OCI-LY7 (cell line): Measurements from ENCODE around the gene TBX15. TPM values are rescaled to one million over a fixed set of nuclear protein-coding genes. Genes with fewer than 3 reads are reported as not detected.

Experiments
- BruUV-seq: library from RNA; stranded (reverse); fragments of 400-500 nt; replicated peaks from 2 replicates; lab custom pipeline; 2021; lab: Mats Ljungman, UMichigan
- CTCF ChIA-PET: fragments of 300-600 bp; sonication (Branson Sonifier 250); formaldehyde crosslinking; loops from one replicate; lab custom pipeline; 2022; ENCODE audit warnings: antibody characterized with exemption; ENCODE audit not compliant: unreplicated experiment; lab: Charles Lee
- POLR2A ChIA-PET: fragments of 300-600 bp; sonication (Branson Sonifier 250); formaldehyde crosslinking; loops from one replicate; lab custom pipeline; 2022; ENCODE audit warnings: antibody characterized with exemption; lab: Charles Lee
- DNase-seq: peaks from one replicate; pipeline ENCODE4 v3.0.0-alpha.2; 2015; ENCODE audit warnings: low spot score
- H2AFZ ChIP-seq: fragments of 200-600 bp; sonication (generic), shearing (Covaris generic); 2 replicates; pipeline ENCODE4 v1.6.1; 2014; ENCODE audit warnings: mild to moderate bottlenecking, antibody characterized with exemption, low read length, moderate library complexity
- H3K27ac ChIP-seq: fragments of 200-600 bp; sonication (generic); 2 replicates; pipeline ENCODE4 v1.5.1; 2014; ENCODE audit warnings: mixed run types, low read depth, mild to moderate bottlenecking, moderate library complexity, low read length, inconsistent platforms; ENCODE audit not compliant: poor library complexity, severe bottlenecking
- H3K36me3 ChIP-seq: fragments of 200-600 bp; sonication (generic); 2 replicates; pipeline ENCODE4 v1.6.1; 2014; ENCODE audit warnings: mild to moderate bottlenecking, antibody characterized with exemption, low read length, moderate library complexity, mixed read lengths; ENCODE audit not compliant: insufficient read depth
- H3K4me1 ChIP-seq: fragments of 200-600 bp; sonication (generic); 2 replicates; pipeline ENCODE4 v1.5.1; 2014; ENCODE audit warnings: mild to moderate bottlenecking, low read length; ENCODE audit not compliant: insufficient read depth, poor library complexity, severe bottlenecking
- H3K4me2 ChIP-seq: fragments of 200-600 bp; sonication (generic); 2 replicates; pipeline ENCODE4 v1.6.1; 2014; ENCODE audit warnings: mild to moderate bottlenecking, low read length
- H3K4me3 ChIP-seq: fragments of 200-600 bp; sonication (generic); 2 replicates; pipeline ENCODE4 v1.5.1; 2014; ENCODE audit warnings: mild to moderate bottlenecking, low read depth, low read length; ENCODE audit not compliant: poor library complexity, severe bottlenecking
- H3K79me2 ChIP-seq: fragments of 200-600 bp; sonication (generic); 2 replicates; pipeline ENCODE4 v1.6.1; 2016; ENCODE audit warnings: low read depth, mild to moderate bottlenecking, low read length, moderate library complexity, mixed read lengths; ENCODE audit not compliant: insufficient read depth
- H3K9me2 ChIP-seq: fragments of 200-600 bp; sonication (generic); 2 replicates; pipeline ENCODE4 v1.6.1; 2016; ENCODE audit warnings: mild to moderate bottlenecking, low read length, mixed read lengths; ENCODE audit not compliant: insufficient read depth
- H3K9me3 ChIP-seq: fragments of 200-600 bp; sonication (generic); 2 replicates; pipeline ENCODE4 v1.6.1; 2014; ENCODE audit warnings: mild to moderate bottlenecking, mixed run types, low read length, mixed read lengths
- H4K20me1 ChIP-seq: fragments of 200-600 bp; sonication (generic); 2 replicates; pipeline ENCODE4 v1.6.1; 2014; ENCODE audit warnings: mild to moderate bottlenecking, antibody characterized with exemption, low read length, moderate library complexity, mixed read lengths; ENCODE audit not compliant: insufficient read depth
- CTCF ChIP-seq: fragments of 200-600 bp; sonication (generic); conservative IDR thresholded peaks from 2 replicates; pipeline ENCODE4 v1.5.1; 2014; ENCODE audit warnings: mild to moderate bottlenecking, antibody characterized with exemption, low read length, moderate library complexity, mixed read lengths
- EZH2phosphoT487 ChIP-seq: fragments of 200-600 bp; sonication (generic); IDR thresholded peaks from 2 replicates; pipeline ENCODE4 v1.6.1; 2018; ENCODE audit warnings: low read depth, borderline replicate concordance, mild to moderate bottlenecking, mixed run types, antibody characterized with exemption, low read length, moderate library complexity, mixed read lengths
- intact Hi-C: fragments of 100-400 bp; cut with micrococcal nuclease; formaldehyde crosslinking; loops from one replicate; pipeline ENCODE4 v1.10.0; 2022; ENCODE audit not compliant: unreplicated experiment
- total RNA-seq, 2 experiments: library from RNA; depleted of rRNA in 1 of 2; stranded (reverse); fragments of >200 nt in 1 of 2; shearing (Covaris generic) in 1 of 2; gene quantifications; 2 replicates each; pipeline ENCODE4 v1.2.3, GENCODE V29; 2014 to 2022

TBX15 gene
- total RNA-seq, 2 experiments from 2014 or later, result 0.22 TPM; not detected in 1

GRCh38 chr1:118981436-118981835 is 6.7 kb downstream of the TBX15 start:
- TF ChIP-seq EZH2phosphoT487 (no peak), CTCF (no peak)
- intact Hi-C loops, result no loop called here

GRCh38 chr1:118979754-118980575 is 8.2 kb downstream of the TBX15 start:
- intact Hi-C loops, result no loop called here
- Histone ChIP-seq H3K4me2 (no peak overlapping the region), H2AFZ (no peak overlapping the region), H3K4me1 (no peaks in the 10 kb centered on the region), H3K4me3 (no peak overlapping the region), H3K9me3 (no peaks in the 10 kb centered on the region), H3K79me2 (no peaks in the 10 kb centered on the region), H3K36me3 (no peaks in the 10 kb centered on the region), H3K9me2 (no peaks in the 10 kb centered on the region), H3K27ac (no peak overlapping the region), H4K20me1 (no peaks in the 10 kb centered on the region)
- CTCF ChIA-PET, result interaction anchor here (0.5 kb wide), 1 partner anchor 16 kb away, joined by 3 read pairs; no protein-coding TSS in a partner anchor
- TF ChIP-seq CTCF (no peak), EZH2phosphoT487 (no peak)
- DNase-seq, result no peak
- BruUV-seq, result no TSS peak
- POLR2A ChIA-PET, result no interaction called here

More at GRCh38 chr1:118981436-118981835, 6.7 kb downstream of the TBX15 start:
- no peaks in the 10 kb centered on the region for H3K36me3 ChIP-seq
- no peak for DNase-seq
- CTCF ChIA-PET, result no interaction called here
- H2AFZ ChIP-seq, result no peak overlapping the region
- H4K20me1 ChIP-seq, result no peaks in the 10 kb centered on the region
- H3K4me2 ChIP-seq, result no peak overlapping the region
- POLR2A ChIA-PET, result interaction anchor here (0.6 kb wide), 1 partner anchor 177 kb away, joined by 5 read pairs; no protein-coding TSS in a partner anchor
- H3K27ac ChIP-seq, result no peak overlapping the region
- no peaks in the 10 kb centered on the region for H3K9me3 ChIP-seq
- BruUV-seq, result no TSS peak
- H3K79me2 ChIP-seq, result no peaks in the 10 kb centered on the region
- no peak overlapping the region for H3K4me3 ChIP-seq
- no peaks in the 10 kb centered on the region for H3K4me1 ChIP-seq
- H3K9me2 ChIP-seq, result no peaks in the 10 kb centered on the region
